Activated T-cell treated with anti-CD3 and anti-CD28 coated beads, Interleukin-2, amount 50 U/mL, for 1 hour (primary cell): ENCODE results near the gene SFMBT2.
"Not testable (repeated sequence)": the region's sequence is repeated elsewhere in the genome, so short reads cannot be mapped to it uniquely, and the experiment has no call there.

Experiments
- DNase-seq: peaks from one replicate; pipeline ENCODE4 v3.0.0-alpha.2; 2020

Gene SFMBT2

DNA sequence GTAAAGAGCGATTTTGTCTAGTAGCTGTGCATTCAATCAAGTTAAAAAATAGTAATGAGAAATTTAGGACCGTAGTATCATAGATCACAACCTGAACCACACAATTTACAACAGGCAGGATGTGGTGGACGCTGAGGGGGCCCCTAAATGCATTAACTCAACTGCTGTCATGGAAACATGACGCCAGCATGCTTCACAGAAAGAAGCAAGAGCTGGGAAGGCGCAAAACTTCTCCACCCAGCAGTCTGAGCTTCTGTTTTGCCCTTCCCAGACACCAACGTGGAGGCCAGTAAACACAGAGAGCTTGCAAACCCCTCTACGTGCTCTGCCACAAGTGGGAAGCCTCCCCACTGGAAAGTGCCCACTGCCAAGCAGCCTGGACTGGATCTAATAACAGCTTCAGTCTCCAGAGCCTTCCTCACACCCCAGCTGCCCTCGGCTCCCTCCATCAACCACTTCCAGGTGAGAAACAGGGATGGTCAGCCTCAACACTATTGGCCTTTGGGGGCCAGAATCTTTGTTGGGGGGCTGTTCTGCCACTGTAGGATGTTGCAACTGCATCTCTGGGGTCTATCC is 151.8 kb downstream of the SFMBT2 start:
- DNase-seq, result peak; percentile 62

- no peak for DNase-seq
These were observed 155.3 kb downstream of the SFMBT2 start for GRCh38 chr10:7255517-7255916.

- DNase-seq, result no peak
These were observed 159.0 kb downstream of the SFMBT2 start for GRCh38 chr10:7251696-7252465.

DNA sequence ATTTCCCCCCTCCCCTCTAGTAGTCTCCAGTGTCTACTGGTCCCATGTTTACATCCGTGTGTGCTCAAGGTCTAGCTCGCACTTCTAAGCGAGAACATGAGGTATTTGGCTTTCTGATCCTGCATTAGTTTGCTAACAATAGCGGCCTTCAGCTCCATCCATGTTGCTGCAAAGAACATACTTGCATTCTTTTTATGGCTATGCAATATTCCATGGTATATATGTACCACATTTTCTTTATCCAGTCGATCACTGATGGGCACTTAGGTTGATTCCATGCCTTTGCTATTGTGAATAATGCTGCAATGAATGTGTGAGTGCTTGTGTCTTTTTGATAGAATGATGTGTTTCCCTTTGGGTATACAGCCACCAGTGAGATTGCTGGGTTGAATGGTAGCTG is 160.6 kb downstream of the SFMBT2 start:
- DNase-seq, result no peak

- DNase-seq, result no peak
These were observed 162.2 kb downstream of the SFMBT2 start for GRCh38 chr10:7248585-7249164.

DNA sequence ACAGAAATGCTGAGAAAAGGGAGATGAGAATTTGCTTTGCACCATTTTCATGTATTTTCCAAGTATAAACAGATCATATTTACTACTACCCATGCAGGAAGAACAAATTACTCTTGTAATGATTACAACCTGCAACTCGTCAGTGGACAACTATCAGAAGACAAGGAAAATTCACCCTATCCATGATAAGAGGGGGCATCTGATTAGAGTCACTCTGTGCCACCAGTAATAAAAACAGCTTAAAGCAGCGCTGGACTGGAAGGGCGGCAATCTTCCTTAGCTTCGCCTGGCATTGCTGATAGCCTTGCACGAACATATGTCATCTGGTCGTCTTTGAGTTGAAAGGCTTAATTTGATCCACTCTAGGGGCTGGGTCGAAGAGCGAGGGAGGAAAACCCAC is 162.7 kb downstream of the SFMBT2 start:
- DNase-seq, result no peak

DNA sequence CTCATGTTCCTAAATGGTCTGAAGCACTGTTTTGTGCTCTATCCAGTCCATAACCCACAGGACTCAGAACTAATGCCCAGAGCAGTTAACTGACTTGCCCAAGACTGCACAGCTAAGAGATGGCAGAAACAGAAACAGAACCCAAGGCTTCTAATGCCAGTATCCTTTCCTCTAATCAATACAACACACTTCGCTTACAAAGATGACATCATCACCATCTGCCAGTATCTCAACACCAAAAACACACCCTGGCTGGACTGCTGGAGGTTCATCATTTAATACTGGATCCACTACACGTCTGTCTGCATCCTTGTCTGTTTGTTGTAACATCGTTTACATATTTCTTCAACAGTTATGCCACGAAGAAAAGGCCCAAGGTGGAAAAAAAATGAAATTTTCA is 165.3 kb downstream of the SFMBT2 start:
- no peak for DNase-seq

DNA sequence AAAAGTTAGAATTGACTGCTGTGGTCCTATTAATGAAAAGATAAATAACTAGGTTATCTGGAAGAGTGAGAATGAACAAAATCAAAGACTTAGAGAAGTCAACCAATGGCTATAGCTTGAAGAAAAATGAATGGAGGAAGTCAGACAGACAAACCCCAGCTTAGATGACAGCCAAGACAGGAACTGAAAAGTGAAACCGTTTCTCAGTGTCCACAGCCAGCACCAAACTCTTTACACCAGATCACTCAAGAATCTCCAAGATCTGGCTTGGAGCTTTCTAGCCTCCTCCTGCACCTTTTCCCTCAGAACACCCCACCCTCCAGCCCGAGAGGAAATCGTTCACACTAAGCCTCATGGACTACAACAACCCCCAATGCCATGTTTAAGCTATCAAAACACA is 167.0 kb downstream of the SFMBT2 start:
- no peak for DNase-seq

DNA sequence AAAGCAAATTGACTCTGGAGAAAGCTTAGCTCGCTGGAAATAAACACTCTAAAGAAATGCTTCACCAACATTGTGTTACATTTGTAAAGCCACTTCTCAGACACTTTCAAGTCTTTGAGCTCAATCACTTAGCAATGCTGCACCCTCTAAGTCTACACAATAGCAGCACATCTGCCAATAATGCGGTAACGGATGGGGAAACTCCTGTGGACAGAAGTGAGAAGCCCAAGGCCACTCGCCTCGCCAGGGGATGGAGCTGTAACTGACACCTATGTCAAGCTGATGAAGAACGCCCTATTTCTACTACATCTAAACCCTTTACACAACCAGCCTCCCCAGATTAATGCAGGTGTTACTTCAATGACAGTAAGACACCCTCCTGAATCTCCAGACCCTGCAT is 167.7 kb downstream of the SFMBT2 start:
- no peak for DNase-seq

DNA sequence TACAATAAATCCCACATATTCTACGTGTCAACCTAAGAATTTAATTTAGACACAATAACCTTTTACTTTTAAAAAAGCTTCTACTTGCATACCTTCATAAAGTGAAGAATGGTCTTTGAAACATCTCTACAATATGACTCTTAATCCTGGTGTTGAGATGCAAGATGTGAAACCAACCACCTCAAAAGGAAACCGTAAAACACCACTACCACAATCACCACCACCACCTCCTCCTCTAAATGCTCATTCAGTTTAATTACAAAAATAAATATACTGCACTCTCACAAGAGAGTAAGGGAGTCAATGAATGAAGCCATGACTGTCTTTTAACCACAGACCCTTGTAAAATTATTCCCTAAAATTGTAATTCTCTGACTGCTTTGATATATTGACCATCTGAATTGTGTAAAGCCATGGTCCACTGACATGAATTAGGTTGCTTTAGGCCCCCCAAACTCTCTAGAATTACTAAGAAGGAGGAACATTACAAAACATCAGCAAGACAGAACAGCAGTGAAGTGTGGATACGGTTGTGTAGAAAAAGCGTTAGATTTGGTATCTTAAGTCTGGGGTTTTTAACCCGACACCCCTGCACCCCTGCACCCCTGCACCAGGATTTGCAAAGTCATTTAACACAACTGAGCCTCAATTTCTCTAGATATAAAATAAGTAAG is 171.4 kb downstream of the SFMBT2 start:
- DNase-seq, result no peak

DNA sequence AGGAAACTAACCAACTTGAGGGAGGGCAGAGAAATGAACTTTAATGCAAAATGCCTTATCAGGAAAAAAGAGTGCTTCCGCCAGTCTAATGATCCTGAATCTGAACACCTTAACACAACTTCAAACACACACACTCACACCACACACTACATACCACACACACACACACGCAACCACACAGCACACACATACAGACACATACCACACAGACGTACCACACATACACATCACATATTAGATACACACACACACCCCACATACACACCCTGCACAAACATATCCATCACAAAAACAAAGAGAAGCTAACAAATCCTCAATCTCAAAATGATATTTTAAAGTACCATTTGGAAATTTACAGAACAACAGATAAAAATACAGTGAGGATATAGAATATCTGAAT is 175.5 kb downstream of the SFMBT2 start:
- no peak for DNase-seq

- no peak for DNase-seq
These were observed 176.7 kb downstream of the SFMBT2 start for GRCh38 chr10:7234109-7234508.

DNA sequence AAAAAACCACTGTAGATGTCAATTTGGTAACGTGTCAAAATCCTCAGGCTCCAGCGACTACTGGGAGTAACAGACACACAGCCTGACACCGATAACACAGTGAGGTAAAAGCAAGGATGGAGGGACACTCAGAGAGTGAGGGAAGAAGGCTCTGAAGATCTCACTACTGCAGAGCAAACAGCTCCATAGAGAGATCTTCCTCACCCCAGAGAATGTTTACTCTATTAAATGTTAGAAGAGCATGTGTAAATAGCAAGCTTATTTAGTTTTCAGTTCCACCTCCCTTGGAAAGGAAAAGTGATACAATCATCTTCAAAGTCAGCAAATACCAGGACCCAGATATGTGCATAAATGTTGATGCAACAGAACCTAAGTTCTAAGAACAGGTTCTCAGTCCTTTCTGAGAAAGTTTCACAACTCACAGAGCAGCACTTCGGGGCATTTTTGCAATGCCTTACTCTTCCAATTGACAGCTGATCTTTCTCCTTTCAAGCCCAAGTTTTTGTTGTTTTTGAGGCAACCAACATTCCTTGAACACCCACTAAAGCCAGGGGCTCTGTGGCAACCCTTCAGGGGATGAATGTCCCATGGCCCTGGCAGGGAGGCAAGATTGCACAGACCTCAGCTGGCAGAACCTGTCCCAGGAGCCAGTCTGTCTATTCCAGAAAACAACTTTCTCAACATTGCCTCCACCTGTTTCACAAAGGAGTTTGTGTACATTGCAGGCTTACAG is 177.4 kb downstream of the SFMBT2 start:
- DNase-seq, result no peak

DNA sequence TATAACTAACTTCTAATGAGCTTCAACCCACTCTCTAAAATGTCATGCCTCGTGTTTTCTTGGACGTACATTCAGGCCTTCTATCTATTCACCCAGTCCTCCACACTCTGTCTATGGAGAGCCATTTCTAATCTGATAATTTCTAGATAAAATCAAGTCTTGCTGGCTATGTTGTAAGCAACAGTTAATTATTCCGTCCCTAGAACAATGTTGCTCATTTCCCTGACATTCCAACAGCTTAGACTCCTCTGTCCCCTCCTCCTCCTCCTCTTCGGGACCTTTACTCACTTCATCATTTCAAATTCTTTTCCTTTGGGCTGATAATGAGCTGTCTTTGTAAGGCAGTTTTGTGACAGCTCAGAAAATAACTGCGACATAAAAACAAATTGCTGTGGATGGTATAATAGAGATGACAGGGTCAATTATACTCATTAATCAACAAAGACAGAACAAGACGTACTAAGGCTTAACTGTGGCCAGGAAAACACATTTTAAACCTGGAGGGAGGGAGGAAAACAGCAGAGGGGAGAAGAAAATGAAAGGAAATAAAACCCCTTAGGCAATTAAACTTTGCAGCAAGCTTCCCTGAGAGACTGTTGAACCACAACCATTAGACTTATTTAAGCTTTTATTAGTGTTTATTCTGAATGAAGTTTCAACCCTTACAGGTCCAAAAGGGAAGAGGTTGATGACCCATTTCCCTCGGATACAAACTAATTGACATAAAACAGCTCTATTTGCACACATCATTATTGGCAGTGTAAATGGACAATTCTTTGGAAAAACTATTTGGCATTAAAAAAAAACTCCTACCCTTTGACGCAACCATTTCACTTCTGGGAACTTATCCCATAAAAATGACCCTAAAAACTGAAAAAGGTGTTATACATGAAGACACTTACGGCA is 179.1 kb downstream of the SFMBT2 start:
- DNase-seq, result no peak

GRCh38 chr10:7230951-7231350 is 179.9 kb downstream of the SFMBT2 start:
- DNase-seq, result no peak

- DNase-seq, result no peak
These were observed 180.8 kb downstream of the SFMBT2 start for GRCh38 chr10:7230036-7230435.

DNA sequence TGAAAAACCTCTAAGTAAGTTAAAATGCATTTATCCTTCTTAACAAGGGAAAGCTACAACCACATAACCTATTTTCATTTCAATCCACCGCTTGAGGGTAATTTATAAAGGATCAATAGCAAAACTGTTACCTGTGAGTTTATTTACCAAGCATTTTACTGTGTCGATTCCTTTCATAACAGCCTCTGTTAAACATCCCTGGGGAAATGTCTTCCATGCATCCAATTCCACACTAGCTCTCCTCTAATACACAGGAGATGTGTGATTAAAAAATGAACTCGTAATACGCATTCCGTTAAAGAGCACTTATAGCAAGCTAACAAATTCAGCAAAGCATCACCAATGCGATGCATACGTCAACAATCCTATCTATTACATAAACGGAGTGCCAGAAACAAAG is 185.7 kb downstream of the SFMBT2 start:
- no peak for DNase-seq

DNA sequence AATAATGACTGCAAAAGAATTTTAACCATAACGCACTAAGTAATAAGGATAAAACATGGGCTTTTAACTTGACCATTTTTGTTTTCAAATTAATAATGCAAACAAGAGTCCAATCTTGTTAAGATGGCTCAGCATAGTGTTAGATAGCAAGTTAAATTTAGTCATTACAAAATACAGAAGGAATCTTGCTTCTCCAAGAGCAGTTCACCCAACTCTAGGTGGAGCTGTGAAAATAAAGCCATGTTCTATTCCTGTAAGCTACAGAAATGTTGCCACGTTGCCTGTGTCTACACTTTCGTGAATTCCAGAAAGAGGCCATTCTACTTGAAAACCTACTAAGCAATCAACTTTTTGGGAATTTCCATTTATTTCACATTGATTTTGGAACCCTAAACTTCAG is 191.9 kb downstream of the SFMBT2 start:
- no peak for DNase-seq

- DNase-seq, result not testable (repeated sequence)
These were observed 198.1 kb downstream of the SFMBT2 start for GRCh38 chr10:7212696-7213095.

- DNase-seq, result no peak
These were observed 198.8 kb downstream of the SFMBT2 start for GRCh38 chr10:7211857-7212577.

GRCh38 chr10:7210516-7210915 is 200.3 kb downstream of the SFMBT2 start:
- no peak for DNase-seq
